HG02981 (cell line): ENCODE results near the gene F2RL2.

Experiments used
- ATAC-seq: cut with Tn5 transposase; IDR thresholded peaks from one replicate; pipeline ENCODE4 v1.9.1; 2021; ENCODE audit warnings: mild to moderate bottlenecking, moderate library complexity; ENCODE audit not compliant: unreplicated experiment

F2RL2 gene, protein sequence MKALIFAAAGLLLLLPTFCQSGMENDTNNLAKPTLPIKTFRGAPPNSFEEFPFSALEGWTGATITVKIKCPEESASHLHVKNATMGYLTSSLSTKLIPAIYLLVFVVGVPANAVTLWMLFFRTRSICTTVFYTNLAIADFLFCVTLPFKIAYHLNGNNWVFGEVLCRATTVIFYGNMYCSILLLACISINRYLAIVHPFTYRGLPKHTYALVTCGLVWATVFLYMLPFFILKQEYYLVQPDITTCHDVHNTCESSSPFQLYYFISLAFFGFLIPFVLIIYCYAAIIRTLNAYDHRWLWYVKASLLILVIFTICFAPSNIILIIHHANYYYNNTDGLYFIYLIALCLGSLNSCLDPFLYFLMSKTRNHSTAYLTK

DNA sequence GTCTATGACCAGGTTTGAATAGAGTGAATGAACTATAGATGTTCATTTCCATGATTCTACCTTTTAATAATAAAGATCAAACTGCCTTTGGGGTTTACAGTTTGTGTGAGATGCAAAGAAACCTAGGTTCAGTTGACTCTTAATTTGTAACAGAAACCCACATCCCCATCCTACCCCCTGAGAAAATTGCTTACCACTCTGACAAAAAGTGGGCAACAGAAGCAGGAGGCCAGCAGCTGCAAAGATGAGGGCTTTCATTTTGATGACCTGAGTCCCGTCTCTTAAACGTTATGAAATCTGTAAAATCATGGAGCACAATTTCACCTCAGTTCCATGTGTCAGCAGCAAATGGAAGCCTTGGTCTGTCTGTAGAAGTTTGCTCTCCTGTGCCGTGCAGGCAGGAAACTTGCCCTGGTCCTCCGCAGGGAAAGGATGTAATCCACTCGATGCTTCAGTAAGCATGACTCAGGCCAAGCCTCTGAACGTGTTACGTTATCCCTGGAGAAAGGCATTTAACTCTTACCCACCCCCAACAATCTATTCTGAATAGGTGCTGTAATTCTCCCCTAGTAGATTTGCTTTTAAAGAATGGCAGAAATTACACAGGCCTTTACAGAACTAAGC is at the start of gene F2RL2:
Gene F2RL2 (minus strand): TSS at position 431 of the 624 bp plus-strand sequence. CDS start 173 bp downstream, at position 258.
- no peak for ATAC-seq

DNA sequence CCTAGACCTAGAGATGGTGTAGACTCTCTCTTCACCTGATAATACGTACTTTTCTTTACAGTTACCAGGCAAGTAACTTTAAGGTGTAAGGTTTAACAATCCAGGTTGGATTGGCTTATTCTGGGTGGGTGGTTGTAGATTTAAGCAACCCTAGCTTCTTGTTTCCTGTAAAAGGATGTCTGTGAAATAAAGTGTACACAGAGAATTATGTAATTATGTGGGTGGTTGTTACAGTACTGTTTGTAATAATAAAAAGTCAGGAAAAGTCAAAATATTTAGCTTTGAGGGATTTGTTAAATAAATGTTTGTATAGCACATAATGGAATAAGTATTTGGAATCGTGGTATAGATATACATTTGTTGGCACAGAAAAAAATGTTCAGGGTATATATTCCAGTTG is 49.0 kb upstream of the F2RL2 start:
- no peak for ATAC-seq

DNA sequence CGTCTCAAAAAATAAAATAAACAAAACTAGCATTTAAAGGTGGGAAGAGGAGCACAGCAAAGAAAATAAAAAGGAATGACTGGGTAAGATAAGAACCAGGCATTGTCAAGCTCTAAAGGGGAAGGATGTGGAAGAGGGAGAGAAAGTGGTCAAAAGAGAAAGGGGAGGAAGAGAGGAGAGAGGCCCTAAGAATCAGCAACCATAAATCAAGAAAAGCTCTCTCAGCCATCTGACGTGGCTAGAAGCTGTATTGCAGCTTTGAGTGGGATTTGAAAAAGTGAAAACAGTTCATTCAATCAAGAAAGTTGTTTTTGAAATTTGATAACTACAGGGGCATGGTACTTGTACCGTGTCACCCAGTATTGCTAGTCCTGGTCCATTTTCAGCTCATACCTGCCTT is 47.3 kb upstream of the F2RL2 start:
- no peak for ATAC-seq

DNA sequence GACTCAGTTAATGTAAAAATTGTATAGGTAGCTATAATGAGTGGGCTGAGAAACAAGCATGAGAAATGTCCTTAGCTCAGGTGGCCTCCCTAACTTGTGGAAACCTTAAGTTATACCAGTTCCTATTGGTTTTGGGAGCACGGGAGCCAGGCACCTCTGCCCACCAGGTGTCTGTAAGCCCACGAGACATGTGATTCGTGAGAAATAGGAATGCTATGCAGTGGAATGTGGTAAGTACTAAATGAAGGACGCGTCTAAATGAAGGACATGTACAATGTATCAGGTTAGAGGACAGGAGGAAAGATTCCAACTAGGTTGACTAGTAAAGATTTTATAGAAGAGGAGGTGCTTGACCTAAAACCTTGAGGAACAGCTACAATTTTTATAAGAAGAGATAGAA is 46.0 kb upstream of the F2RL2 start:
- no peak for ATAC-seq

DNA sequence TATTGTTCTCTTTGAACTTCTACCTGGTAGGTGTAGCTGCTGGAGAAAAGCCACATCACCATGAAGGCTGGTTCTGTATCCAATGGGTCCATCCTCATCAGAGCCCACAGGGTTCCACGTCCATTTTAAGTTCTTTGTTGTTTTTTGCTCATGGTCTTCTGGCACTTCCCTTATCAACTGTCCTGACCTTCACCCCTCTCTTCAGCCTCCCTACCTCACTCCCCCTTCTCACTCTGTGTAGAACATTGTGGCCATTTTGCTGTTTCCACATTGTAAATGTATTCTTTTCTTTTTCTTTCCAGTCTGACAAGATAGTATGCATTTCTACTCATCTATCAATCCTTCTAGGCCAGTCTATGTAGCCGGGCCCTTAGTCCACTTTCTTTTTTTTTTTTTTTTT is 44.3 kb upstream of the F2RL2 start:
- ATAC-seq: no peak

DNA sequence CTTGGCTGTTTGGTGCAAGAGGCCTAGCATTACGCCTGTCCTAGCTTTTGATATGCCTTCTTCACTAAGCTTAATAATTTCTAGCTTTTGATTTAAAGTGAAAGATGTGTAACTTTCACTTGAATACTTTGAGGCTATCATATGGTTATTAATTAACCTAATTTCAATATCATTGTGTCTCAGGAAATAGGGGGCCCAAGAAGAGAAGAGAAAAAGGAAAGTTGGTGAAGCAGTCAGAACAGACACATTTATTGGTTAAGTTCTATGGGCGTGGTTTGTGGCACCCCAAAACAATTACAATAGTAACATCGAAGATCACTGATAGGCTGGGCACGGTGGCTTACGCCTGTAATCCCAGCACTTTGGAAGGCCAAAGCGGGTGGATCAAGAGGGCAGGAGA is 40.9 kb upstream of the F2RL2 start:
- no peak for ATAC-seq

DNA sequence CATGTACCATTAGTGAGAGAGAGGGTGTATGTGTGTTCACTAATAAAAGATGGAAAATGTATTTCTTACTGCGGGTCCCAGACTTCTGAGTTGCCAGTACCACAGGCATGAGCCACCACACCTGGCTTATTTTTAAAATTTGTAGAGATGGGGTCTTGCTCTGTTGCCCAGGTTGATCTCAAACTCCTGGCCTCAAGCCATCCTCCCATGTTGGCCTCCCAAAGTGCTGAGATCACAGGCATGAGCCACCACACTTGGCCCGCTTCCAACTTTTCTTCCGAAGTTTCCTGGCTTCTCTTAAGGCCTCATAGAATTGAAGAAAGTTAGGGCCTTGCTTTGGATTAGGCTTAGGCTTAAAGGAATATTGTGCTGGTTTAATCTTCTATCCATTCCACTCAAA is 40.4 kb upstream of the F2RL2 start:
- ATAC-seq: no peak

DNA sequence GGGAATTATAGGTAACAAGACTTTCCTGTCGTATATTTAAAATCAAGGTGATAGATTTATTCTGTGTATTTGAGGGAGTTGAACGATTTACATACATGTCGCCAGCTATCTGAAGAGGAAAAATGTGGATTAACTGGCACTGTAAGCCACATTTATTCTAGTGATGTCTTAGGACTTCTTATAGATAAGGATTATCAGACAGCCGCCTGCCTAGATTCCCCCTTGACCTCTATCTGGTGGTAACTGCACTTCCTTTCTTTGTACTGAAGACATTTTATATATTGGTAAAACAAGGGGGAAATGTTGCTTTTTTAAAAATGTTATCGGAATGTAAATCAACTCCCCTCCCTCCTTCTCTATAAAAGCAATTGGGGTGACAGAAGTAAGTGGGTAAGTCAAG is 39.3 kb upstream of the F2RL2 start:
- ATAC-seq: no peak

DNA sequence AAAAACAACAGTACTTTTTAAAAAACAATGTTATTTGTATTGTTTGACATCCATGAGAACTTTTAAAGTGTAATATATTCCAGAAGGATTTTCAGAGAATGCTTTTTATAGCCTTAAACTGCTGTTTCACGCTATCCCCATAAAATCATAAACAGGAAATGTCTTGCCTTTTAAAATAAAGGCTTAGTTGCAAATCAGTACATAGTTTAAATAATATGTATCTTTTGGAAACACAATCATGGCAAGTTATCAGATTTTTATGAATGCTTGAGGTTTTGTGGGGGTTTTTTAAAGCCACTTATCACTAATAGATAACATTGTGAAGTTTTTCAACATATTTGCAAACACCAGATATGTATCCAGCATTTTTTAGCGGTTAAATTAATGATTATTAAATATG is 37.2 kb upstream of the F2RL2 start:
- ATAC-seq: no peak

DNA sequence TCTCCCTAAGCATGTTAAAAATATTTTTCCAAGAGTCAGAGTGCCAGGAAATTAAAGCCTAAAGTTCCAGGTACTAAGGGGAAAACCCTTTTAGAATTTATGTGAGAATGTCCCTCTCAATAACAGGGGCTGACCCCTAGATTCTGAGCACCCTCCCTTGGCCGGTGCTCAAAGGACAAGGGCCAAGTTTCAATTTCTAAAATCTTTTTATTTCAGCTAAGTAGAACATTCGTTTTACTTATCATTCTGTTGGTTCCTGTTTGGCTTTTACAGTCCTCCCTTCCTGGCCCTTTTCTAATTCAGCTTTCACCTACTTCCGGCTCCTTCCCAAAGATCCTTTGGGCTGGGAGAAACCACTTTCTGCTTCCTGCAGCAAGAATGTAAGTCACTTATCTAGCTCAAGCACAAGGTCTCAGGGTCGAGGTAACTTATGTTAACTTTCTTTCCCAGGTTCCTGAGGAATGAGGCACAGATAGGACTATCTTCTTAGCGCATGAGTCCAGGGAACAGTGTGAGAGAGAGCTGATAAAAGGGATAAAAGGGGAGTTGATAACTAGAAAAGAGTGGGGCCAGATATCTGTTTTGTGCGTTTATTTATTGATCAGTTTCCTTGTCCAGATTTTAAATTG is 34.6 kb upstream of the F2RL2 start:
- ATAC-seq: no peak

DNA sequence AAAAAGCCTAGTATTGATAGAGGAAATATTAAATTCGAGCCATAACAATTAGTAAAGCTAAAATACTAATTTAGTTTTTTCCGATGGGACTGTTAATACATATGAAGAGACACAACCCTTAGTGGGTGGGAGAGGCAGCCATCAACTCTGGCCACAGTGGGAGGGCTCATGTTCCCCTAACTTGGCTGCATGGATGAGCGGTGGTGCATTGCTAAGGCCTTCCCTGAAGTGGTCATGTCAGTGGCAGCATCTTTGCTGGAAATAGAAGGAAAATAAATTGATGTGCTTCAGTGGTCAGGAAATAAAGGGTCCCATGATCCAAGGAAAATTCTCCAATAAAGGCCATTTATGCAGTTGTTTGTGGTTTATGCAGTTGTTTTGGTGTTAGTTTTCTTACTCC is 33.9 kb upstream of the F2RL2 start:
- ATAC-seq: no peak

DNA sequence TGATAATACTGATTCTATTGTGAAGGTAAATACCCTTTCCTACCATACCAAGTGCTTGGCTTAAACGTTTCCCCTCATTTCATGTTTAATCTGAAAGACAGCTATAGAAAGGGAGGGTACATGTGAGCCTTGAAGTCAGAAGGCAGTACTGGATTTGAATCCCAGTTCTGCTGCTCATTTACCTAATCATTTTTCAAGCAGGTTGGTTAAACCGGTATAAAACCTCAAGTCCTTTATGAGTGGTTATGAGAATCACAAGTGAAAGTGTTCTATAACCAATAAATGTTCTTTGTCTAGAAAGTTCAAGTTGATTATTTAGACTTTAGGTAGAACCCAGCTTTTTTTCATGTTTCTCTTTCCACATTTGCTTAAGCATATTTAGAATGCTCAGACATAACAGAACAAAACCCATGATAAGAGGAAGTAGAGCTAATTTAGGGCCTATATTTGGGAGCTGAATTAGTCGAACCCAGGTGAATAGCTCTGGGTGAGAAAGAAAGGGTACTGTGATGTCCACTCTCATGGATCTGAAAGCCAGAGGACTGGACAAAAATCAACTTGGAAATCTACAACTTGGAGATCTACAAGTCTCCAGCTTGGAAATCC is 29.7 kb upstream of the F2RL2 start:
- no peak for ATAC-seq

DNA sequence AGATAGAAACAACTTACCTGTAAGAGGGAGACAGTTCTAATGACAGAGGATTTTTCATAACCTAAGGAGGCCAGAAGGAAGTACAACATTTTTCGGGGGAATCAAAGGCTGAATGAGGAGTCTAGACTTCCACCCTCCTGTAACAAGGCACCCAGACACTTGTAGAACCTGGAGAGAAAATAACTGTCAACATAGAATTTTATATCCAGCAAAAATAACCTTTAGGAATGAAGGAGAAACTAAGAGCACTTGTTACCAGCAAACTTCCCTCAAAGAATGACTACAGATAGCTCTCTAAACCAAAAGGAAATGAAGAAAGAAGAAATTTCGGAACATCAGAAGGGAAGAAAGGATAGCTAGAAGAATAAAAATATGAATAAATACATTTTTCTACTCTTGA is 25.9 kb upstream of the F2RL2 start:
- ATAC-seq: no peak

DNA sequence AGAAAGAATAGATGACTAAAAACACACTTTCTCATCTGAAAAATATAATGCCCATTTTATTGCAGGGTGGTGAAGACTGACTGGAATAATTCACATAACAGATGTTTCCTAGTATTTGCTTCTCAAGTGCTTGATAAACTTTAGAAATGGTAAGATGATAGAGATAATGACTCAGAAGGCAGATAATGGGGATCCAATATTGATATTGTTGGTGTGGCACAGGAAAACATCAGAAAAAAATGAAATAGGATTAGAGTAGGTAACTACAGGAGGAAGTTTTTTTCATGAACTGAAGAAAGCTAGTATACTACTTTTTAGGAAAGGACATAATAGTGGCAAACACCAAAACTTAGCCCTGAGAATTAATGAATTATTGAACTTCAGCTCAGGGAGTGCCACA is 20.2 kb upstream of the F2RL2 start:
- ATAC-seq: no peak

DNA sequence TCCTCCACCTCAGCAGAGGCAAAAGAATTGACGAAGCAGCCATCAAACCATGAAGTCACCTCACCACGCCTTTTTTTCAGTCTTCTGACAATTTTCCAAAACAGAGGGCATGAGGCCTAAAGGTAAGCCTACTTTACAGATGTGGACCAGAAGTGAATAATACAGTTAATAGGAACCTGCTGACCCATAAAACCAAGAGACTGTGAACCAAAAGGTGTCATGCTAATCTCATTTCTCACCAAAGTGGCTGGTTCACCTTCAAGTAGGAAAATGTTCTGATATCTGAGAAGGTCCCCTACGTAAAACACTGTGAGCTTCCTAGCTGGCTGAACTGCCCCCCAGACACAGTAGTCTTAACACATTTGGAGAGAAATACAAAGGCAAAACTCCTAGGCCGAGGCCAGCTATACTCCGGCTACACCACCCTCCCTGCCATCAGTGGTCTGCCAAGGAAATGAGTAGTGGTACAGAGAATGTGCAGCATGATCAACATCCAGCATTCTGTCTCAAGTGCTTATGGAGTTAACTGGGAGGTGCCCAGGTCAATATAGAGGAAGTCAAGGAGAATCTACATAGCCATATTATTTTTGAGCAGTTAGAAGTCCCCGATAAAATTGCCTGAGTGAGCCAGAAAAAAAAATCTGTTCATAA is 19.3 kb upstream of the F2RL2 start:
- ATAC-seq: no peak

DNA sequence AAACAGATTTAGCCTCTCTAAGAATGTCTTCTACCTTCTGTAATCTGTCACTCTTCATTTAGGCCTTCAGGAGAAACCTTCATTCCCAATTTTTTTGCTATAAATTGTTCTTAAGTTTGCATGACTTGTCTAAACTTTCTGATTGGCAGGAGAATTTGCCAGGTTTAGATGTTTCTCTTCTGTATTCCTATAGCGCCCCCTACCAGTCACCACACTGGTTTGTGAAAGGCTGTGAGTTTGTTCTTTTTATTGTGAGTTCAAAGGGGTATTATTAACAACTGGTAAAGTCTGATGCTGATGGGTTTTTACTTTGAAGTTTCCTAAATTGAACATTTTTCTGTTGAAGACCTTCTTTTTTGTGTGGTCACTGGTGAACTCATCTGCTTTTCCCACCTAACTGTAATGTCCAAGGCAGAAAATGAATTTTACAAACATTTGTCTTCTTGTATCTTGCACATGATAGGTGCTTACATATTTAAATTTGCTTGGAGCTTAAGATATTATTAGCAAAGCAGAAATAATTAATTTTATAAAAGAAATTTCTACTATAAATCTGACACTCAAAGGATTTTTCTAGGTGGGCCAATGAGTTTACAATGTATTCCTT is 18.4 kb upstream of the F2RL2 start:
- no peak for ATAC-seq

DNA sequence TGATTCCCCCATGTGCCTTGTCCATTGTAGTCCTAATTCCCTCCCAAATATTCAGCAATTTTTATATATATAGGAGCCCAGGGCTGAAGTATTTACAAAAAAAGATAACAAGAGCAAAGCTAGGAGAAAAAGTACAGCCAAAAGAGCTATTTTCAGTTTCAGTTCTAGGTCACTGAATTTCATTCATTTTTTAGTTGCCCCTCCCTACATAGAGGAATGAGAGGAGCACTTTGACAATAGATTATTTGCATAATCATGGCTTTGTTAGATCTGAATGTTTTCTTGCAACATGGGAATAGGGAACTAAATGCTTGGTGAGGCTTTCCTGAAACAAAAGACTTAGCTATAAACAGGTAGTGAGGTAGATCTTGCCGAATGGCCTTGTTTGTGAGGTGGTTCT is 15.3 kb upstream of the F2RL2 start:
- ATAC-seq: no peak

DNA sequence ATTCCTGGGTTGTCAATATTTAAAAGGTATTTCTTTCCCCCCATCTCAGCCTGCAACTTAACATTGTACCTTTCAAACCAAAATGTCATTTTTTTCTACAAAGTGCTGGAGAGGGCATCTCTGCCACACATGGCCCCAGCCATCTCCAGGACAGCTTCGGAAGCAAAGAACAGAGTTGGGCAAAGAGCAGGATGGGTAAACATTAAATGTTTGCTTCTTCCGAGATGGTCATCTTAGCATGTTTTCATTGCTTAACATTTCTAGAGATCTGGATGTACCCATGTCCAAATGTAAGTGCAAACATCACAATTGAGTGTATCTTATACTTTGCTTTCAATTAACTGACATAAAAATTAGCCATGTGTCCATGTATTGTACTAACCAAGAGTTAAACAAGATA is 14.3 kb upstream of the F2RL2 start:
- ATAC-seq: no peak

DNA sequence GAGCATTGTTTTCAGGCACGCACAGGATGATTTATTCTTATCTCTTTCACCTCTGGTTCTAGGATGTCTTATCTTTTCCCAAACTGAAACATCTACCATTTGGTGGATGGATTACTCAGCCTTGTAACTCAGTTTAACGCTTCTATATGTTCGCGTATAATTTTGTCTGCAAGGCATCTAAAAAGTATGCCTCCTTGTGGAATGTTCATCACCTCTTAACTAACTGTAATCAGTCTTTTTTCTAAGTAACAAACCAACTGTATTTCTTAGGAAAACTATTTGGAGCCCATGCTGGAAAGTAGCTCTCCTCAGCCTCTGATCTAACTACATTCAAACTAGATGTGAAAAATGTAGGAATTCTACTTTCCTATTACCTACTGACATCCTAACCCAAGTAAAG is 11.5 kb upstream of the F2RL2 start:
- ATAC-seq: no peak

DNA sequence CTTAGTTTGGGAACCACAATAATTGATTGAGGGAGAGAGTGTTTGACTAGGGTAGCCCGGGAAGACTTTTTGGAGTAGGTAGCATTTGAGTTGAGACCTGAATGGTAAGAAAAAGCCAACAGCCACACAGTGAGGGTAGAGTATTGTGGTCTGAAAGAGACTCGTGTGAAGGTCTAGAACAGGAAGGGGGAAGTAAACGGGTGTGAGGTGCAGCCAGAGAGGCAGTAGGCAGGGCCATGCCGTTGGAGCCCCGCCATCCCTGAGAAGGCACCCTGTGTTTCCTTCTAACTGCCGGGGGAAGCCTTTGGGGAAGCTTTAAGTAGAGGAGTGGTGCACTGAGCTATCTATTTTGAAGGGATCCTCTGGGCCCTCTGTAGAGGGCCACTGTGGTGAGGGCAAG is 3.5 kb upstream of the F2RL2 start:
- ATAC-seq: no peak
